Tibial nerve (tissue), 4 donors: ENCODE data around the gene MS4A18.

Source experiments
- EP300 ChIP-seq, 2 donors: sonication (generic); formaldehyde crosslinking; IDR thresholded peaks; one replicate each; pipeline ENCODE4 v1.6.1; 2017; ENCODE audit warnings: antibody characterized with exemption in 2 of 2, mild to moderate bottlenecking in 1 of 2
- POLR2A ChIP-seq, 2 donors: fragments of 450-650 bp; IDR thresholded peaks; one replicate each; pipeline ENCODE4 v1.6.1; 2017; ENCODE audit warnings: antibody characterized with exemption in 2 of 2, mild to moderate bottlenecking in 2 of 2, moderate library complexity in 2 of 2
- TF ChIP-seq, protein P1 (sequence below), 5 experiments: fragments of 200-600 bp in 3 of 5; fragments of 450-650 bp in 2 of 5; sonication (generic) in 3 of 5; IDR thresholded peaks; one replicate each; pipeline ENCODE4 v1.5.1; 2016 to 2019; ENCODE audit warnings: antibody characterized with exemption in 5 of 5, mild to moderate bottlenecking in 3 of 5, moderate library complexity in 2 of 5

GRCh38 chr11:60777106-60777505 lies 52.6 kb downstream of the MS4A18 start:
- TF ChIP-seq EP300 (IDR thresholded peaks at IDR 0.05) (no peak), POLR2A (IDR thresholded peaks at IDR 0.05) (no peak)
- TF ChIP-seq, protein P1, sequence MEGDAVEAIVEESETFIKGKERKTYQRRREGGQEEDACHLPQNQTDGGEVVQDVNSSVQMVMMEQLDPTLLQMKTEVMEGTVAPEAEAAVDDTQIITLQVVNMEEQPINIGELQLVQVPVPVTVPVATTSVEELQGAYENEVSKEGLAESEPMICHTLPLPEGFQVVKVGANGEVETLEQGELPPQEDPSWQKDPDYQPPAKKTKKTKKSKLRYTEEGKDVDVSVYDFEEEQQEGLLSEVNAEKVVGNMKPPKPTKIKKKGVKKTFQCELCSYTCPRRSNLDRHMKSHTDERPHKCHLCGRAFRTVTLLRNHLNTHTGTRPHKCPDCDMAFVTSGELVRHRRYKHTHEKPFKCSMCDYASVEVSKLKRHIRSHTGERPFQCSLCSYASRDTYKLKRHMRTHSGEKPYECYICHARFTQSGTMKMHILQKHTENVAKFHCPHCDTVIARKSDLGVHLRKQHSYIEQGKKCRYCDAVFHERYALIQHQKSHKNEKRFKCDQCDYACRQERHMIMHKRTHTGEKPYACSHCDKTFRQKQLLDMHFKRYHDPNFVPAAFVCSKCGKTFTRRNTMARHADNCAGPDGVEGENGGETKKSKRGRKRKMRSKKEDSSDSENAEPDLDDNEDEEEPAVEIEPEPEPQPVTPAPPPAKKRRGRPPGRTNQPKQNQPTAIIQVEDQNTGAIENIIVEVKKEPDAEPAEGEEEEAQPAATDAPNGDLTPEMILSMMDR (IDR thresholded peaks at IDR 0.05): no peak
